Measurements from ENCODE around the gene PARD3.

PARD3 gene

DNA sequence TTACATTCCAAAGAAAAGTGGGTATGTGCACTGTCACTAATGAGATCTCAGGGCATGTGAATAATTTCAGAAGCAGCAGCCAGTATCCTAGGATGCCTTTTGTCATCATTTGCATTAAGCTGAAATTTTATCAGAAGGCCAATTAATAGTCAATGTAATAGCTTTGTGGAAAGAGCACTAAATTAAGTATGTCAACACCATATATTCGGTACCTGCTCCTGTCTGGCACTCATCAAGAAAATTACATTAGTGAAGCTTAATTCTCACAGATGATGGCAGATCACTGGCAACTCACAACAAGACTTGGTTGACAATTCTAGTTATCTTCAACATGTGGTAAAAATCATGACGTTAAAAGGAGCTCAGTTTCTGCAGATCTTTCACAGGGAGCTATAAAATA lies 271.4 kb downstream of the PARD3 start:
- no peaks in the 10 kb centered on the region for H3K27me3 ChIP-seq (ENCODE audit: insufficient read depth, low read depth, severe bottlenecking)
- H3K9me3 ChIP-seq (ENCODE audit: severe bottlenecking), result no peaks in the 10 kb centered on the region
- no peak overlapping the region for H3K27ac ChIP-seq
- no peaks in the 10 kb centered on the region for H3K36me3 ChIP-seq
- TF ChIP-seq CTCF (IDR thresholded peaks at IDR 0.05; ENCODE audit: low read depth, low read length), result no peak
- H3K4me3 ChIP-seq (ENCODE audit: low read depth, low read length), result no peak overlapping the region
- no peak for DNase-seq

- Histone ChIP-seq H3K9me3 (ENCODE audit: severe bottlenecking) (no peaks in the 10 kb centered on the region), H3K27me3 (ENCODE audit: insufficient read depth, low read depth, severe bottlenecking) (no peaks in the 10 kb centered on the region), H3K27ac (no peak overlapping the region), H3K36me3 (no peaks in the 10 kb centered on the region), H3K4me3 (ENCODE audit: low read depth, low read length) (no peak overlapping the region)
- no peak for DNase-seq
- TF ChIP-seq CTCF (IDR thresholded peaks at IDR 0.05; ENCODE audit: low read depth, low read length), result no peak
These were observed 274.6 kb downstream of the PARD3 start for GRCh38 chr10:34540492-34540891.

GRCh38 chr10:34539533-34540315 lies 275.4 kb downstream of the PARD3 start:
- TF ChIP-seq CTCF (IDR thresholded peaks at IDR 0.05; ENCODE audit: low read depth, low read length), result no peak
- no peak overlapping the region for H3K4me3 ChIP-seq (ENCODE audit: low read depth, low read length)
- no peaks in the 10 kb centered on the region for H3K36me3 ChIP-seq
- H3K9me3 ChIP-seq (ENCODE audit: severe bottlenecking), result no peaks in the 10 kb centered on the region
- no peaks in the 10 kb centered on the region for H3K27me3 ChIP-seq (ENCODE audit: insufficient read depth, low read depth, severe bottlenecking)
- DNase-seq, result no peak
- H3K27ac ChIP-seq, result no peak overlapping the region

DNA sequence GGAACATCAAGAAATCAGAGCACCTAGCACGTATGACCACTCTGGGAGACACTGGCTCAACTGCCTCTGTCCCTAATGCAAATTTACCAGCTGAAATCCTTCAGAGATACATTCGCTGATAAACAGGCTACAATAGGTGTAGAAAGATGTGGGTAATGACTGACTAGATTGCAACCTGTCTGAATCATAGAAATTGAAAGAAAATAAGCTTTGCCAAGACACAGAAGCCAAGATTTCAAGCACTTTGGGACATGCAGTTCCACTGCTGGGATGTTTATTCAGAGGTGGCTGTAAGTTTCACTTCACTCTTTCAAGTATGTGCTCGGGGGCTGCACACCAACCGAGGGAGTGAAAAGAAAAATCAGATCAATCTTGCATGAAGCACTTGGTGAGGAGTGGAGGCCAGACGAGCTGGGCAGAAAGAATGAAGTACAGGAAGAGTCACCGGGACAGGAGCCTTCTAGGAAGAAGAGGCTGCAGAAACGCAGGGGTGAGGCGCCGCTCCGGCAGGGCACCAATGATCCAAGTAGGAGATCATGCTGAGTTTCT lies 276.7 kb downstream of the PARD3 start:
- no peak overlapping the region for H3K4me3 ChIP-seq (ENCODE audit: low read depth, low read length)
- no peaks in the 10 kb centered on the region for H3K36me3 ChIP-seq
- no peaks in the 10 kb centered on the region for H3K27me3 ChIP-seq (ENCODE audit: insufficient read depth, low read depth, severe bottlenecking)
- H3K27ac ChIP-seq, result no peak overlapping the region
- no peak for DNase-seq
- TF ChIP-seq CTCF (IDR thresholded peaks at IDR 0.05; ENCODE audit: low read depth, low read length), result no peak
- no peaks in the 10 kb centered on the region for H3K9me3 ChIP-seq (ENCODE audit: severe bottlenecking)

DNA sequence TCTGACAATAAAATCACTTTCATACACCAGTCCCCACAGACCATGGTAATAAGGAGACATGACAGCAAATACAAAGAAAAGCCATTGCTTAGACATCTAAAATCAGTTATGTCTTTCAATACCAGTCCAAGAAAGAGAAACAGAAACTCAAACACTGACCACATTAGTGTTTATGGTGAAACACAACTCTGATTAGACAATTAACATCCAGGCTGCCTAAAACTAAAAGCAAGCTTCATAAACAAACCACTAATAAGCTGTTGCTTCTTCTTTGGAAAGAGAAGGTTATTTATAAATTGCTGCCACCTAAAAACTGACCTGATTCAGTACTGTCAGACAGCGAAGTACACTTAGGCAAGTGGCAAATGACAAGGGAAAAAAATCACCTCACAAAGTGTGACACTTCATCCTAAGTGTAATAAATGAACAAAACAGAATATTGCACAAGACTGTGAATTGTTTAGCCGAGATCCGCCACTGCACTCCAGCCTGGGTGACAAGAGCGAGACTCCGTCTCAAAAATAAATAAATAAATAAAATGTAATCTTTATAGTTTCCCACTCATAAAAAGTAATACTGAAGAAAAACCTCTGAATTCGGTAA lies 277.4 kb downstream of the PARD3 start:
- DNase-seq, result no peak
- Histone ChIP-seq H3K9me3 (ENCODE audit: severe bottlenecking) (no peaks in the 10 kb centered on the region), H3K4me3 (ENCODE audit: low read depth, low read length) (no peak overlapping the region), H3K27ac (no peak overlapping the region), H3K27me3 (ENCODE audit: insufficient read depth, low read depth, severe bottlenecking) (no peaks in the 10 kb centered on the region), H3K36me3 (no peaks in the 10 kb centered on the region)
- no peak for TF ChIP-seq CTCF (IDR thresholded peaks at IDR 0.05; ENCODE audit: low read depth, low read length)

All from WERI-Rb-1 (cell line).